ENCODE results near the gene CADM2.
"Not testable (repeated sequence)": the region's sequence is repeated elsewhere in the genome, so short reads cannot be mapped to it uniquely, and the experiment has no call there.

DNA sequence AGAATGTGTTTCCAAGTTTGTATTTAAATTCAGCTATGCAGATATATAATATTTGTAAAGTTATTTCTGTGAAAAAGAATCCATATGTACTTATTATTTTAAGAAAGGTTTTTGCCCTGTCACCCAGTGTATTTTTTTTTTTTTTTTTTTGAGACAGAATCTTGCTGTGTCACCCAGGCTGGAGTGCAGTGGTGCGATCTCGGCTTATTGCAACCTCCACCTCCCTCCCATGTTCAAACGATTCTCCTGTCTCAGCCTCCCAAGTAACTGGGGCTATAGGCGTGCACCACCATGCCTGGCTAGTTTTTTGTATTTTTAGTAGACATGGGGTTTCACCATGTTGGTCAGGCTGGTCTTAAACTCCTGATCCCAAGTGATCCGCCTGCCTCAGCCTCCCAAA is 548.3 kb downstream of the CADM2 start:
- not testable (repeated sequence) for TF ChIP-seq EZH2 (IDR thresholded peaks at IDR 0.05; ENCODE audit: borderline replicate concordance)
- TF ChIP-seq, protein P1, sequence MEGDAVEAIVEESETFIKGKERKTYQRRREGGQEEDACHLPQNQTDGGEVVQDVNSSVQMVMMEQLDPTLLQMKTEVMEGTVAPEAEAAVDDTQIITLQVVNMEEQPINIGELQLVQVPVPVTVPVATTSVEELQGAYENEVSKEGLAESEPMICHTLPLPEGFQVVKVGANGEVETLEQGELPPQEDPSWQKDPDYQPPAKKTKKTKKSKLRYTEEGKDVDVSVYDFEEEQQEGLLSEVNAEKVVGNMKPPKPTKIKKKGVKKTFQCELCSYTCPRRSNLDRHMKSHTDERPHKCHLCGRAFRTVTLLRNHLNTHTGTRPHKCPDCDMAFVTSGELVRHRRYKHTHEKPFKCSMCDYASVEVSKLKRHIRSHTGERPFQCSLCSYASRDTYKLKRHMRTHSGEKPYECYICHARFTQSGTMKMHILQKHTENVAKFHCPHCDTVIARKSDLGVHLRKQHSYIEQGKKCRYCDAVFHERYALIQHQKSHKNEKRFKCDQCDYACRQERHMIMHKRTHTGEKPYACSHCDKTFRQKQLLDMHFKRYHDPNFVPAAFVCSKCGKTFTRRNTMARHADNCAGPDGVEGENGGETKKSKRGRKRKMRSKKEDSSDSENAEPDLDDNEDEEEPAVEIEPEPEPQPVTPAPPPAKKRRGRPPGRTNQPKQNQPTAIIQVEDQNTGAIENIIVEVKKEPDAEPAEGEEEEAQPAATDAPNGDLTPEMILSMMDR (IDR thresholded peaks at IDR 0.05; ENCODE audit: poor library complexity), result not testable (repeated sequence)

All from hepatocyte (in vitro differentiated cells).